Fibroblast of lung (primary cell): ENCODE data around the gene S100G. TPM values are rescaled to one million over a fixed set of nuclear protein-coding genes. Genes with fewer than 3 reads are reported as not detected.

Experiments
- DNase-seq, 2 donors: peaks; one replicate each; pipeline versions ENCODE4 v3.0.0 to v3.0.0-alpha.2; 2010; ENCODE audit warnings: low read depth in 2 of 2
- H2AFZ ChIP-seq: 2 replicates; pipeline ENCODE4 v1.5.1; 2012; ENCODE audit warnings: low read length, control low read depth, inconsistent platforms
- H3K27ac ChIP-seq: 2 replicates; pipeline ENCODE4 v1.5.1; 2011; ENCODE audit warnings: low read length, control low read depth; ENCODE audit not compliant: insufficient read depth
- H3K27me3 ChIP-seq: 2 replicates; pipeline ENCODE4 v1.5.1; 2011; ENCODE audit warnings: mild to moderate bottlenecking, low read length; ENCODE audit not compliant: control insufficient read depth, insufficient read depth
- H3K36me3 ChIP-seq: 2 replicates; pipeline ENCODE4 v1.5.1; 2011; ENCODE audit warnings: low read length; ENCODE audit not compliant: control insufficient read depth, insufficient read depth
- H3K4me1 ChIP-seq: 2 replicates; pipeline ENCODE4 v1.5.1; 2011; ENCODE audit warnings: low read length; ENCODE audit not compliant: control insufficient read depth, insufficient read depth; ENCODE audit errors: extremely low read depth
- H3K4me2 ChIP-seq: 2 replicates; pipeline ENCODE4 v1.5.1; 2011; ENCODE audit warnings: low read length, control low read depth; ENCODE audit not compliant: insufficient read depth; ENCODE audit errors: extremely low read depth
- H3K4me3 ChIP-seq, 4 experiments: fragments of 200-600 bp in 1 of 4; sonication (generic) in 1 of 4; replicated peaks in 1 of 4; 2 replicates each; pipeline ENCODE4 v1.5.1; 2011 to 2016; ENCODE audit warnings: low read length in 4 of 4, low read depth in 3 of 4, mild to moderate bottlenecking in 3 of 4, control low read depth in 2 of 4, inconsistent platforms in 1 of 4, mixed read lengths in 1 of 4; ENCODE audit not compliant: insufficient read depth in 1 of 4; ENCODE audit errors: control extremely low read depth in 1 of 4
- H3K79me2 ChIP-seq: 2 replicates; pipeline ENCODE4 v1.5.1; 2012; ENCODE audit warnings: mild to moderate bottlenecking, low read length, inconsistent platforms; ENCODE audit not compliant: control insufficient read depth, insufficient read depth
- H3K9ac ChIP-seq: 2 replicates; pipeline ENCODE4 v1.5.1; 2011; ENCODE audit warnings: mild to moderate bottlenecking, low read length, control low read depth; ENCODE audit not compliant: insufficient read depth
- H3K9me3 ChIP-seq: 2 replicates; pipeline ENCODE4 v1.5.1; 2012; ENCODE audit warnings: low read depth, low read length; ENCODE audit not compliant: control insufficient read depth, insufficient read depth
- H4K20me1 ChIP-seq: 2 replicates; pipeline ENCODE4 v1.5.1; 2011; ENCODE audit warnings: low read length; ENCODE audit not compliant: control insufficient read depth, insufficient read depth; ENCODE audit errors: extremely low read depth
- CTCF ChIP-seq, 2 donors: IDR thresholded peaks in 1 of 2; conservative IDR thresholded peaks in 1 of 2; 1 replicate in 1 of 2; 2 replicates in 1 of 2; pipeline ENCODE4 v1.5.1; 2011 to 2012; ENCODE audit warnings: low read length in 2 of 2, control low read depth in 1 of 2, inconsistent platforms in 1 of 2, low read depth in 1 of 2, mild to moderate bottlenecking in 1 of 2
- EZH2 ChIP-seq: IDR thresholded peaks from 2 replicates; pipeline ENCODE4 v1.5.1; 2012; ENCODE audit warnings: low read length, control low read depth, mild to moderate bottlenecking; ENCODE audit errors: missing control alignments
- polyA plus RNA-seq, 2 donors: library from polyadenylated mRNA; depleted of rRNA in 1 of 2; stranded (reverse) in 1 of 2; unstranded in 1 of 2; fragments of >200 nt; gene quantifications; 2 replicates each; pipeline ENCODE4 v1.2.1, GENCODE V29; 2011 to 2012; ENCODE audit warnings: missing spikeins in 1 of 2
- total RNA-seq: library from RNA; depleted of rRNA; stranded (reverse); fragments of >200 nt; gene quantifications from 2 replicates; pipeline ENCODE4 v1.2.1, GENCODE V29; 2014

S100G gene
- total and polyA plus RNA-seq, 2 donors (not counting 1 experiment from before 2014, with no cell fraction given): not detected

- Histone ChIP-seq H3K27me3 (no peaks in the 10 kb centered on the region), H4K20me1 (no peaks in the 10 kb centered on the region), H3K9me3 (no peaks in the 10 kb centered on the region), H3K9ac (no peak overlapping the region), H3K36me3 (no peaks in the 10 kb centered on the region), H3K79me2 (no peaks in the 10 kb centered on the region), H2AFZ (no peak overlapping the region), H3K4me3 (no peak overlapping the region), H3K27ac (no peak overlapping the region), H3K4me2 (no peak overlapping the region), H3K4me1 (no peaks in the 10 kb centered on the region)
- peak in 1 of 2 donors; percentile 43 for DNase-seq
- TF ChIP-seq CTCF (conservative IDR thresholded peaks at IDR 0.05 in 1 of 2, IDR thresholded peaks at IDR 0.05 in 1 of 2; ENCODE audit: low read depth in 1 of 2, low read length in 2 of 2) (no peak), EZH2 (no peak)
Measured at GRCh38 chrX:16687514-16687913, 37.6 kb downstream of the S100G start.

- TF ChIP-seq EZH2 (no peak), CTCF (conservative IDR thresholded peaks at IDR 0.05 in 1 of 2, IDR thresholded peaks at IDR 0.05 in 1 of 2; ENCODE audit: low read depth in 1 of 2, low read length in 2 of 2) (peak; percentile 67 to 78)
- H3K36me3 ChIP-seq: no peaks in the 10 kb centered on the region
Measured at GRCh38 chrX:16695079-16695676, 45.2 kb downstream of the S100G start.

GRCh38 chrX:16696956-16697355 lies 47.0 kb downstream of the S100G start:
- Histone ChIP-seq H3K27me3 (no peaks in the 10 kb centered on the region), H3K79me2 (no peaks in the 10 kb centered on the region), H3K36me3 (no peaks in the 10 kb centered on the region), H3K9me3 (no peaks in the 10 kb centered on the region), H3K4me3 (no peak overlapping the region), H3K9ac (no peak overlapping the region), H3K4me1 (no peaks in the 10 kb centered on the region), H2AFZ (no peak overlapping the region), H3K4me2 (no peak overlapping the region), H4K20me1 (no peaks in the 10 kb centered on the region), H3K27ac (no peak overlapping the region)
- TF ChIP-seq CTCF (conservative IDR thresholded peaks at IDR 0.05 in 1 of 2, IDR thresholded peaks at IDR 0.05 in 1 of 2; ENCODE audit: low read depth in 1 of 2, low read length in 2 of 2) (no peak), EZH2 (no peak)
- DNase-seq: no peak

More at GRCh38 chrX:16695079-16695676, 45.2 kb downstream of the S100G start:
- Histone ChIP-seq H3K4me2 (no peak overlapping the region), H4K20me1 (no peaks in the 10 kb centered on the region), H3K9ac (no peak overlapping the region), H3K27ac (no peak overlapping the region), H3K4me1 (no peaks in the 10 kb centered on the region), H3K27me3 (no peaks in the 10 kb centered on the region), H2AFZ (no peak overlapping the region), H3K79me2 (no peaks in the 10 kb centered on the region), H3K4me3 (no peak overlapping the region), H3K9me3 (no peaks in the 10 kb centered on the region)
- DNase-seq: peak; percentile 36 to 59
